BE2C (cell line): ENCODE measurements around the gene NTN3.

Experiments
- DNase-seq: peaks from one replicate; pipeline ENCODE4 v3.0.0-alpha.2; 2020
- H3K27me3 ChIP-seq: fragments of 250-450 bp; sonication (Bioruptor Pico); 2 replicates; pipeline ENCODE4 v1.5.1; 2020; ENCODE audit warnings: mild to moderate bottlenecking
- H3K36me3 ChIP-seq: fragments of 250-450 bp; sonication (Bioruptor Pico); 2 replicates; pipeline ENCODE4 v1.5.1; 2020; ENCODE audit warnings: mild to moderate bottlenecking
- H3K4me1 ChIP-seq: fragments of 250-450 bp; sonication (Bioruptor Pico); 2 replicates; pipeline ENCODE4 v1.5.1; 2020
- H3K4me3 ChIP-seq: 2 replicates; pipeline ENCODE4 v1.5.1; 2011; ENCODE audit warnings: low read depth, low read length
- H3K9me3 ChIP-seq: fragments of 250-450 bp; sonication (Bioruptor Pico); 2 replicates; pipeline ENCODE4 v1.5.1; 2020
- CTCF ChIP-seq: IDR thresholded peaks from 2 replicates; pipeline ENCODE4 v1.5.1; 2012; ENCODE audit warnings: mild to moderate bottlenecking, low read depth, low read length

The NTN3 gene

GRCh38 chr16:2487903-2488531 is 16.9 kb downstream of the NTN3 start:
- no peak for TF ChIP-seq CTCF
- H3K36me3 ChIP-seq, result peaks cover 13% of the 10 kb centered on the region
- H3K9me3 ChIP-seq, result no peaks in the 10 kb centered on the region
- no peaks in the 10 kb centered on the region for H3K27me3 ChIP-seq
- peak; percentile 57 for DNase-seq
- H3K4me1 ChIP-seq, result peaks cover 21% of the 10 kb centered on the region
- H3K4me3 ChIP-seq, result no peak overlapping the region

GRCh38 chr16:2489581-2489980 is 18.5 kb downstream of the NTN3 start:
- peaks cover 13% of the 10 kb centered on the region for H3K36me3 ChIP-seq

GRCh38 chr16:2490190-2491105 is 19.4 kb downstream of the NTN3 start:
- H3K4me3 ChIP-seq, result no peak overlapping the region

More at GRCh38 chr16:2489581-2489980, 18.5 kb downstream of the NTN3 start:
- Histone ChIP-seq H3K27me3 (no peaks in the 10 kb centered on the region), H3K9me3 (no peaks in the 10 kb centered on the region), H3K4me1 (peaks cover 13% of the 10 kb centered on the region), H3K4me3 (no peak overlapping the region)
- no peak for TF ChIP-seq CTCF
- DNase-seq, result no peak

GRCh38 chr16:2492292-2492691 is 21.2 kb downstream of the NTN3 start:
- no peaks in the 10 kb centered on the region for H3K27me3 ChIP-seq
- no peaks in the 10 kb centered on the region for H3K9me3 ChIP-seq
- H3K36me3 ChIP-seq, result peaks cover 20% of the 10 kb centered on the region
- no peak for DNase-seq
- peaks cover 16% of the 10 kb centered on the region for H3K4me1 ChIP-seq
- no peak for TF ChIP-seq CTCF
- H3K4me3 ChIP-seq, result no peak overlapping the region

More at GRCh38 chr16:2490190-2491105, 19.4 kb downstream of the NTN3 start:
- Histone ChIP-seq H3K4me1 (peaks cover 13% of the 10 kb centered on the region), H3K27me3 (no peaks in the 10 kb centered on the region), H3K36me3 (peaks cover 8% of the 10 kb centered on the region), H3K9me3 (no peaks in the 10 kb centered on the region)
- DNase-seq, result no peak
- no peak for TF ChIP-seq CTCF

- no peak for TF ChIP-seq CTCF
Measured at GRCh38 chr16:2493605-2494004, 22.5 kb downstream of the NTN3 start.

GRCh38 chr16:2494616-2495015 is 23.5 kb downstream of the NTN3 start:
- no peak for DNase-seq
- Histone ChIP-seq H3K4me3 (no peak overlapping the region), H3K27me3 (no peaks in the 10 kb centered on the region), H3K9me3 (no peaks in the 10 kb centered on the region), H3K4me1 (peaks cover 16% of the 10 kb centered on the region), H3K36me3 (peaks cover 36% of the 10 kb centered on the region)
- no peak for TF ChIP-seq CTCF

More at GRCh38 chr16:2493605-2494004, 22.5 kb downstream of the NTN3 start:
- Histone ChIP-seq H3K4me1 (peaks cover 16% of the 10 kb centered on the region), H3K4me3 (no peak overlapping the region), H3K36me3 (peaks cover 31% of the 10 kb centered on the region), H3K9me3 (no peaks in the 10 kb centered on the region), H3K27me3 (no peaks in the 10 kb centered on the region)
- DNase-seq, result no peak
